HK-2 (cell line): Measurements from ENCODE around the gene STMN1.

Experiments
- DNase-seq: peaks from one replicate; pipeline ENCODE4 v3.0.0-alpha.2; 2018; ENCODE audit not compliant: unreplicated experiment

The STMN1 gene

DNA sequence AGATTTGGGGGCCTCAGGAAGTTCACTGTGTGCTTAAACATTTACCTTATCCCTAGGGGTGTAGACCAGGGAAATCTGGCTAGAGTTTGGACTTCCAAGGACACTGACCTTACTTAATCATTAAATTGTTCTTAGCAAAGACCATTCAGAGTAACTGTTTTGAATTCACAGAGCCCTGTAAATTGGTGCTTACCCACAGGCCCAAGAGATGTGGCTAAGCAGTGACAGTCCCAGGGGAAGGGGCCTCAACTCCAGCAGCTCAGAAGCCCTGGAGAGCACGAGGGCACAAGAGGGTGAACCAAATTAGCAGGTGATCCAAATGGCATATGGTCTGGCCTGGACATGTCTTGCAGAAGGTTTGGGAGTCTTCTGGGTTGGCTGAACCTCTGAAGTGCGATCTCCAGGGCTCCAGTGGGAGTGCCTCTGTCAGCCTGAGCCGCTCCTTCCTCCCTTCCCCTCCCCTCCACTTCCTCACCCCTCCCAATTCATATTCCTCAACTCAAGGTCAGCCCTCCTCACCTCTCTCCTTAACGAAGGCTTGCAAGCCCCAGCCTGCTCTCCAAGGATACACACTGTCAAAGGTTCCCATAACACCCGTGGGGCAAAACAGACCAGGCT is 35.0 kb downstream of the STMN1 start:
- DNase-seq: no peak

DNA sequence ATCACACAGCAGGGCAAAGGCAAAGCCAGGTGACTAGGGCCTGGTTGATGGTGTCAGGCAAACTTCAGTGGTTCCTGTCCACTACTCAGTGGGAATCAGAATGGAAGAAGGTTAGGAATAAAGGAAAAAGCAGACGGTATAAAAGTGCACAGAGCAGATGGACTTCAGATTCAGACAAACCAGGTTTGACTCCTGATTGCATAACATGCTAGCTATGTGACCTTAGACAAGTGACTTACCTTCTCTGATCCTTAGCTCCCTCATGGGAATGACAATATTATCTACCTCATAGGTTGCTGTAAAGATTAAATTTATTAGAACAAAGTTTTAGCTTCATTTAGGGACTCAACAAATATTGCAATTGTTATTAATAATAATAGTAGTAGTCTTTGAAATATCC is 35.6 kb downstream of the STMN1 start:
- DNase-seq: no peak

DNA sequence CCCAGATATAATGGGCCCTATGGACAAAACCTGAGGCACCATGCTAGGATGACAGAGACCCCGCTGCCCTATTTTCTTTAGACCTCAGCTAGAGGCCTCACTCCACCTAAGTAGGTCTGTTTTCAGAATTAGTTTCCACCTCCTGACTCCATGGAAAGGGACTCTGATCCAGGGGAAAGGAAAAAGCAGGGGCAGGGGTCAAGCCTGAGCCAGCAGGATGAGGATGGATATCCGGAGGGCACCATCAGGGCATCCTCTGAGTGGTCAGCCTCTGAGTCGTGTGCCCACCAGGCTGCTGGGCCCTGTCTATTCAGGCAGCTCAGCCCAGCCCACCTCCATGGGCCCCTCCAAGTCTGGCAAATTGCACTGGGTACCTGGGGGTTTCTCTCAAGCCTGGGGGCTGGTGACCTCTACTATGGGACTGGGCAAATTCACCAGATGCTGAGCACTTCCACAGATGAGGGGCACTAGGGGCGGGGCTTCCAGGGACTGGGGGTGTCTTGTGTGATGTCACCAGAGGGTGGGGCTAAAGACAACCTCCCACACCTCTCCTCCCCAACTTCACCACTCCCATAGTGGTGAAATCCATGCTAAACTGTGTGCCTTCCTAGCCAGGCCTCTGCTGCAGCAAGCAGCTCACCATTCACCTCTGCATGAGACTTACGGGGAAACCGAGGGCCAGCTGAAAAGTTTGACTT is 36.2 kb downstream of the STMN1 start:
- DNase-seq: no peak

DNA sequence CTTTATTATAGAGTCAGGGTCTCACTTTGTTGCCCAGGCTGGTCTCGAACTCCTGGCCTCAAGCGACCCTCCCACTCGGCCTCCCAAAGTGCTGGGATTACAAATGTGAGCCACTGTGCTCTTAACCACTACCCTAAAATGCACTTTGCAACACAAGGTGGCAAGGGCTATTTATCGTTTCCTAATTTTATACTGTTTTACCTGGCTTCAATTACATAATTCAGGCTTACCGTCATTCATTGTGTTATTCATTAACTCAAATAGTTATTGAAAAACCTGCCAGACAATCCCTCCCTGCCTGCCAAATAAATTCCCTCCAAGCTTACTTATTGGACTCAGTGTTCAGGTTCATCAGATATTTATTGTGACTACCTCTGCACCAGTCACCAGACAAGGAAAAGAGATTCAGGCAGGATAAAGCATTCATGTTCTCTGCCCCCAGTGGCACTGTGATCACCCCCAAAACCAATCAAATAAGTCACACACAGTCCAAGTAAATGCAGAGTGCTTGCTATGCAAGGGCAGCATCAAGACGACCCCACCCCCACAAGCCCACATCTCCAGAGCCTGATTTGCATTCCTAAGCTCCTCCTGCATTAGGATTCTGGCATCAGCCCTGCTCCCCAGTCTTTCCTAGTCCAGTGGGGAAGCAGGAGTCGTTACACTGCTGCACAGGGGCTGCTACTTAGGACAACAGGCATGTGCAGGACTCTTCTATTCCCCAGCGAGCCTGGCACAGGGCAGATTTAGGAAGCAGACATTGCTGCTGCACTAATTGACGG is 38.8 kb downstream of the STMN1 start:
- DNase-seq: no peak

DNA sequence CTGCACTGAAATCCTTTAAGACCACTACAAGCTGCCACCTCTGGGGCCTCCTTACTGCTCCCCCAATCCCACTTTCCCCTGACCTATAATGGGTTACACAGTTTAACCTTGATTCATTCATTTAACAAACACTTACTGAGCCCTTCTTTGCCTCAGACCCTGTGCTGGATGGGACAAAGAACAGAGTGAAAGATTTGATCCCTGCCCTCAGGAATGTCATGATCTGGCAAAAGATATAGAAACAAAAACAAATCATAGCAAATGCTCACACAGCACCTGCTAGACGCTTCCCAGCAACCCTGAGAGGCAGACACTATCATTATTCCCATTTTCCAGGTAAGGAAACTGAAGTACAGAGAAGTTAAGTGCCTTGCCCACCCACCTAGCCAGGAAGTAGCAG is 39.9 kb downstream of the STMN1 start:
- no peak for DNase-seq

DNA sequence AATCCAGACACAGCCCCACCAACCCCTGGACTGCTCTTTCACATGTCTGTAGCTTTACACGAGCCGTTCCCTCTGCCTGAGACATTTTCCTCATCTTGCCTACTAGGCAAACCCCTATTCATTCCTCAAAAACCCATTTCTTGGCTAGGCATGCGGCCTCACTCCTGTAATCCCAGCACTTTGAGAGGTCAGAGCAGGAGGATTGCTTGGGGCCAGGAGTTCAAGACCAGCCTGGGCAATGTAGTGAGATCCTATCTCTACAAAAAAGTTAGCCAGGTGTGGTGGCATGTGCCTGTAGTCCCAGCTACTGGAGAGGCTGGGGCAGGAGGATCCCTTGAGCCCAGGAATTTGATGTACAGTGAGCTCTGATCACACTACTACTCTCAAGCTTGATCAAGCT is 41.8 kb downstream of the STMN1 start:
- no peak for DNase-seq

DNA sequence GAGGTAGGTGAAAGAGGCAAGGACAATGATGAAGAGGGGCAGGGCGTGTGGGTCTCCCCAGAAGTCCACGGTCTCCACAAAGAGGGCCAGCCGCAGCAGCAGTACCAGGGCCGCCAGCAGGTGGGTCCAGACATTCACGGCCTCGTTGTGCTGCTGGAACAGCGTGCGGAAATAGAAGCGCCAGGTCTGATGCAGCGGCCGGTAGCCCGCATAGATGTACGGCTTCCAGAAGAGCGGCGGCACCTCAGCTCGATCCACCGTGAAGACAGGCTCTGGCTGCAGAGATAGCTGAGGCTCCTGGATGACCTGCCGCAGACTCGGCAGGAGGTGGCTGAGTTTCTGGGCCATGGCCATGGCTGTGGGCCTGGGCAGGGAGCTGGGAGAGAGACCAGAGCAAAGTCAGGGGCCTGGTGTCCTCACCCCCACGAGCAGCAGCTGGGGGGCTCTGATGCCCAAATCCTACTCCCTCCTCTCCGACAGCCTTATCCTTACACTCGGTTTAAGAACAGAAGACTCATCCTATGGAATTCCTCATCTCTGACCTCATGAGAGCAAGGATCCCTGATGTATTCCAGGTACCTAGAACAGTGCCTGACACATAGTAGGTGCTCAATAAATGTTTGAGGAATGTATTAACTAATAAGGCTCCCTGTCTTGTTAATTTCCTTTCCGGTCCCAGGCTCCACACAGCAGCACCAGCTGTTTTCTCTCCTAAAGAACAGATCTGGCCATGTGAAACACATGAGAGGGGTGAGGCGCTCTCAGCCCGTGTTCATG is 42.5 kb downstream of the STMN1 start:
- DNase-seq: no peak

DNA sequence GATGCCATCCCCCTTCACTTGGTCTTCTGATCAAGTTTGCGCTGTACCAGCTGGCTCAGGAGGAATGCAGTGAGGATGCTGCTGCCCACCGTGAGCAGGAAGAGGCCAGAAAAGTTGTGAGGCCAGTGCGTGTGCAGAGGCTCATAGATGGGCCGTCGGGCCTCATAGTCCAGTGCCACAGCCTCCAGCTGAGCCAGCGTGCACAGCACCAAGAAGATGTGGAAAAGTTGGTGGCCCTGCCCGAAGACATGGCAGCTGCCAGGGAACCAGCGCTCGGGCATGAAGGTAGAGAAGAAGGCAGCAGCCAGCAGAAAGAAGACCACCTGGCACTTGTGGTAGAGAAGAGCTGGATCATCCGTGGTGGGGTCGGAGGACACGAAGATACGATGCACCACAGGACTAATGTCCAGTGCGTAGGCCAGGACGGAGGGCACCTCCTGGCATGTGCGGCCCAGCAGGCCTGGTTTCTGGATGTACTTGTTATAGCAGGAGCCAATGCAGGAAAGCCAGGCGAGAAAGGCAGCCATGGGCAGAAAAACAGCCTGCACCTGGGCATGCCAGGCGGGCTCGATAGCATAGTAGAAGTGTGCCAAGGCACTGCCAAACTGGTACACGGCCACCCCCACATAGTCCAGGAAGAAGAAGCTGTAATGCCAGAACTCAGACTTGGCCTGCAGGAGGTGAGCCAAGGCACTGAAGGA is 43.3 kb downstream of the STMN1 start:
- DNase-seq: no peak

DNA sequence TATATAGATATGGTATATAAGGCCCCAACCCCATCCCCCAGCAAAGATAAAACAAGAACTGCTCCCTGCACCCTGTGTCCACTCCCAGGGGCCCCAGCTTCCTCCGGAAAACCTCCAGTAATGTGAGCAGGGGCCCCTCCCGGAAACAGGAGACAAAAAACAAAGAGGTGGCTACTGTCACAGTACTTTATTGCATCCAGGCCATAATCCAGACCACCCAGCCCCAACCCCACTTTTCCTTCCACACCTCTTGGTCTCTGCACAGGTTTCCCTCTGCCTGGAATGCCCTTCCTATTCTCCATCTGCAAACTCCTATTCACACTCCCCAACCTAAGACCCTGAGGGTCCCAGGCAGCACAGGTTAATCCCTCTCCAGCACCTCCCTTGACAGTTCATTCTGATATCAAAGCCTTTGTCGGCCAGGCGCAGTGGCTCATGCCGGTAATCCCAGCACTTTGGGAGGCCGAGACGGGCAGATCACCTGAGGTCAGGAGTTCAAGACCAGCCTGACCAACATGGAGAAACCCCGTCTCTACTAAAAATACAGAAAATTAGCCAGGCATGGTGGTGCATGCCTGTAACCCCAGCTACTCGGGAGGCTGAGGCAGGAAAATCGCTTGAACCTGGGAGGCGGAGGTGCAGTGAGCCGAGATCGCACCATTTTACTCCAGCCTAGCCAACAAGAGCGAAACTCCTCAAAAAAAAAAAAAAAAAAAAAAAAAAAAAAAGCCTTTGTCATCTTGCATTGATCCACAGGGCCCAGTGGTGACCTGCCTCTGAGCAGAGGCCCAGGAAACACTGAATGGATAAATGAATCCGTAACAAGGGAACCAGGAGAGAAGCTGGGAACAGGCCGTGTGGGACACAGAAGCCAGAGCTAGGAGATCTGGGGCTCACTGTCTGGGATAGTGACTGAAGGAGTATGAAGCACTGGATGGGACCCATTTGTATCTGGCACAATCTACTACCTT is 44.6 kb downstream of the STMN1 start:
- DNase-seq: no peak

DNA sequence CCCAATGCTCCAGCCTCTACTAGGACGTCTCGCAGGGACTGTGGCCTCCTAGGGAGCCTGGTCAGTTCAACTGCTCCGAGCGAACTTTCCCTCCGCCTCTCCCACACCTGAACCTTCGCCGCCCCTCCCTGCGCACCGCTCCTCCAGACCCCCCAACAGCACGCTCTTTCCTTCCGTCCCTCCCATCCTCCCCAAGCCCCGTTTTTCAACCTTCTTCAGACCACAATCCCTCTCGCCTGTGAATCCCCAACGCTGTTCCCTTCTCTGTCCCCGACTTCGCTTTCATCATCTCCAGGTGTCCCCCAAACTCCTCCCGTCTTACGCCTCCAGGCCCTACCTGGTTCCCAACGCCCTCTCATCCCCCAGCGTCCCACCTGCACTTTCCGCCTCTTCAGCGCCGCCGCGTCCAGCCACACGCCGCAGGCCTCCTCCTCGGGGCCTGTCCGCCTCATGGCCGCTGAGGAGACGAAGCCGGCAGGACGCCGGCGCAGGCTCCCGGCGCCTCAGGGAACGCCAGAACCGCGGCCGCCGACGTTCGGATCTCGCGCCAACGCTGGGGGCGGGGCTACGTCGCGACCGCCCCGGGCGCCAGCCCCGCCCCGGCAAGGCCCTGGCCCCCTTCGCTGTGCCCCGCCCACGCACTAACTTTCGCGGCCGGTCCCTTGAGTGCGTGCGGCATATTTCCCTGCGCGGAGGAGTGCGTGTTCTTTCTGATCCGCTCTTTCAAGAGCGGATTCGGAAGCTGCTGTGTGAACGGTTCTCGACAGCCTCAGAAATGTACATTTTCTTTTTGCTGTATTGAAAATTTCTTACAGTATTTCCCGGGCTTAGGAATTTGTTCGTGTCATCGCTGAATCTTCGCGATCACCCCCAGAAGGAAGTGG is 47.1 kb downstream of the STMN1 start, which contains the start of gene AUNIP:
AUNIP (minus strand) TSS at position 552 of the 884 bp plus-strand sequence; CDS start at position 452, 100 bp downstream.
- peak; percentile 87 for DNase-seq

DNA sequence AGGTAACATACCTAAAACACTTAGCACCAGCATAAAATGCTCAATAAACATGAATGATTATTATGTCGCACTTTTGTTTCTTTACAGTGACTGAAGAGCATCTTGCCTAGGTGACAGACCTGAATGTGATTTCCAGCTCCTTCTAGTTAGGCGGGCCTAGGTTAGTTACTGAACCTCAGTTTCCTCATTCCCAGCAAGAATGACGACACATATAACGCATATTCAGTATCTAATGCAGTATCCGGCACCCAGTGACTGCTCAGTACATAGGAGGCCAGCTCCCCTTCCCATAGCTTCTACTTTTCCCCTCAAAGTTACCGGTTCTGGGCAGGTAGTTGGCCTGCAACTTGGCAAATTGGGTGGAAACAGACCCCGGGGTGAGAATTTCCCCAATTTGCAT is 47.7 kb downstream of the STMN1 start:
- no peak for DNase-seq

DNA sequence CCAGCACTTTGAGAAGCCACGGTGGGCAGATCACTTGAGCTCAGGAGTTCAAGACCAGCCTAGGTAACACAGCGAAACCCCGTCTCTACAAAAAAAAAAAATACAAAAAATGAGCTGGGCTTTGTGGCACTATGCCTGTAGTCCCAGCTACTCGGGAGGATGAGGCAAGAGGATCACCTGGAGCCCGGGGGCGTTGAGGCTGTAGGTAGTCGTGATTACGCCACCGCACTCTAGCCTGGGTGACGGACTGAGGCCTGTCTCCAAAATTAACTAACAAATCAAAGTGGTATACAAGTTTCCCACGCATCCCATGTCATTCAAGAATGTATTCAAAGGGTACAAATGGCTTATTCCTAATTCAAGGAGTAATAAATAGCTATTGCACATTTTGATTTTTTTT is 49.4 kb downstream of the STMN1 start:
- no peak for DNase-seq

DNA sequence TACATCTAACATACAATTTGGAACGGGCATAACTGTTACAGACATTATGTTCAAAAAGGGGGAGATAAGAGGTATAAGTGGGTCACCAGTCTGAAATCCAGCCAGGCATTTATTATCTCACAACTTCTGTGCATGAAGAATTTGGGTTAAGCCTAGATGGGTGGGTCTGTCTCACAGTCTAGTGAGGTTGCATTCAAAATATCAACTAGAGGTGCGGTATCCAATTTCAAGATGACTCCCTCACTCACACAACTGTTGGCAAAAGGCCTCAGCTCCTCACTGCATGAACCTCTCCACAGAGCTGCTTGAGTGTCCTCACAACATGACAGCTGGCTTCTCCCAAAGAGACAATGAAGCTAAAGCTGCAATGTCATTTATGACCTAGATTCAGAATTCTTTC is 51.7 kb downstream of the STMN1 start:
- no peak for DNase-seq
